NOMO-1 treated with dmso at 0.1 percent for 144 hours (cell line): ENCODE results near the gene PRKN.

Experiments used
- DNase-seq: peaks from one replicate; lab custom pipeline; 2025; ENCODE audit not compliant: unreplicated experiment; lab: John Stamatoyannopoulos, UW

The PRKN gene

DNA sequence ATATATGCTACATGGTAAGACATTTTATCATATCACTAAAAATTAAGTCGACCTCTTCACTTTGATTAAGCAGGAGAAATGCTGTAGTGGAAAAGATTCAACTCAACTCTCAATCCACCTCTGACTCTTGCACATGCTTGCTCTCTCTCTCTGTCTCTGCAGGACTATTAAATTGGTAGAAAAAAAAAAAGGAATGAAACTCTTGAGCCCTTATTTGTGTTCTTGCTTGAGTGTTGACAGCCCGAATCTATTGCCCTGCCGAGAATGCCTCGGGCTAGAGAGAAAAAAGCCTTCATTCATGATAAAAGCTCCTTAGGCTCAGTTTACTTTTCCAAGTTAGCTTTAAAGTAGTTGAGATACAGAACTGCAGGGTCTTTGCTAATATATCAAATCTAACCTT lies 722.2 kb downstream of the PRKN start:
- DNase-seq = no peak

- DNase-seq = no peak
Observed at GRCh38 chr6:161996783-161997182, 730.8 kb downstream of the PRKN start.

DNA sequence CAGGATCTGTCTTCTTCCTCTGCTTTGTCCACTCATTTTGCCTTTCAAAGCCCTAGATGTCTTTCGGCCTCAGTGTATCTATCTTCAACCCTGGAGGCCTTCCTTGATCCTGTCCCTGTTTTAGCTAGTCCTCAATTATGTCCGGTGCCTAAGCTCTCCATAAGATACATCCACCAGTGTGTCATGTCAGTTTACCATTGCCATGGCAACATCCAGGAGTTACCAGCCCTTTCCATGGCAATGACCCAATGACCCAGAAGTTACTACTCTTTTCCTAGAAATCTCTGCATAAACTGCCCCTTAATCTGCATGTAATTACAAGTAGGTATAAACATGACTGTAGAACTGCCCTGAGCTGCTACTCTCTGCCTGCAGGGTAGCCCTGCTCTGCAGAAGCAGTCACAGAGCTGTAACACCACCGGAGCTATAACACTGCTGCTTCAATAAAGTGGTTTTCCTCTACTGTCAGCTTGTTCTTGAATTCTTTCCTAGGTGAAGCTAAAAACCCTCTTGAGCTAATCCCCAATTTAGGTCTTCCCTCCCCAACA lies 741.6 kb downstream of the PRKN start:
- DNase-seq = no peak

DNA sequence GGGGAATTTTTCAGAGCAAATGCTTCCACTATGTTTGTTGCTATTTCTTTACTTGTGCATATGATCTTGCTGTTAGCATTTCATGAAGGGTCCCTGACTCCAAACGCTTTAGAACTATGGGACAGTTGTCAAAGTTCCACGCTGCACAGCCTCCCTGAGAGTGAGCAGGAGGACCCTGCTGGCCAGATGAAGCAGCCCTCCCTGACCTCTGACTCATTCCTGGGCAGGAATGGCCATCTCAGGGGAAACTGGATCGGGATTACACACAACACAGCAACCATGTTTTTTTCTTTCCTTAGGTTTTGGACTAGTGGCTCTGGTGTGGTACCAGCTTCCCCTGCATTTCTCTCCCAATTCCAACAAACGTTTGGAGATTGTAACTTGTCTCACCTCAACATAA lies 742.9 kb downstream of the PRKN start:
- DNase-seq = no peak

- no peak for DNase-seq
Observed at GRCh38 chr6:161976553-161976952, 751.0 kb downstream of the PRKN start.

- DNase-seq = no peak
Observed at GRCh38 chr6:161973064-161973463, 754.5 kb downstream of the PRKN start.

GRCh38 chr6:161971043-161971442 lies 756.5 kb downstream of the PRKN start:
- DNase-seq = no peak

- DNase-seq = no peak
Observed at GRCh38 chr6:161963634-161964234, 763.8 kb downstream of the PRKN start.

GRCh38 chr6:161963181-161963580 lies 764.4 kb downstream of the PRKN start:
- no peak for DNase-seq

- no peak for DNase-seq
Observed at GRCh38 chr6:161961796-161962195, 765.8 kb downstream of the PRKN start.

DNA sequence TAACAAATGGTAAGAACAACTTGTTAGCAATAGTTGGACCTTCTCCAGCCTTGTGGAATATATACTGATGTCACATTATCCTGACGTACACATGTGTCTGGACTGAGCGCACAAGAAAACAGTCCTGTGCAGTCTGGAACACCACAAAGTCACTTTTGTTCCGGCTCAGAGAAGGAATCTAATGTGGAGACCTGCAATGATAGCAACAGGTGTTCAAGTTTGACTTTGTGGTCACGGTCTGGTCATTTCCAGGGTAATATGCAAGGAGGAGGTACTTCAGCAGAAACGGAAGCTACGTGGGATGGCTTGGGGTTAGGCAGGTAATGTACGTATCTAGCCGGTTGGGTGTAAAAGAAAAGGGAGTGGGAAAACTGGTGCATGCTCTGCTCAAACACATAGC lies 766.5 kb downstream of the PRKN start:
- no peak for DNase-seq

DNA sequence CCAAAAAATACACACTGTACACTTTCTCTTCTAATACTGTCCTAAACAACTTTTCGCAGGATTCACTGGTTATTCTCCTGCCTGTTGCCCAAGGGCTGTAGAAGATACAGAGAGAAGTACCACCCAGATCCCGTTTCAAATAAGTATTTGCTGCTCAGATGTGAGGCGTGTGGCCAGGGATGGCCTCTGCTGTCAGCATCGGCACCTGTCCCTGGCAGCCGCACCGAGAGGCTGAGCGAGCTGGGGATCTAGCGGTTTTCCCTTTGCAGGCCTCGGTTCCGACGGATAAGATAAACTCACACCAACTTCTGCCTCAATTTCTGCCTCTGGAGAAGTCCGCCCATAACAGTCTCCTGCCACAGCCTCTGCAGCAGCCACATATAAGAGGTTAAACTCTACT lies 768.5 kb downstream of the PRKN start:
- DNase-seq = no peak

DNA sequence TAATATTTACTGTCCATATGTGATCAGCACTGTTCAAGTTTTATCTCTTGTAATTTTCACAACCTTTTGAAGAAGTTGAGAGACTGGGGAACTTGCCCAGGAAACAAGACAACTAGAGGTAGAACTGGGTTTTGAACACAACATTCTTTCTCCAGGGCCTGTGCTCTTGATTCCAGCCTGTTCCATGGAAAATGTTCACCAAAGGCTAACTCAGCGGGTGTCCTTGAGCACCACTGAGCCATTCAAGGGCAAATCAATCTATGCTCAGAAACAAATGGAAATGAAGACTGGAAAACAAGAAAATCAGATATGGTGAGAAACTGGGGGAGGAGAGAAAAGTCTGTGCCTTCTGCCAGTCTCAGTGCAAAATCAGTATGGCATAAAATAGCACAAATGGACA lies 771.5 kb downstream of the PRKN start:
- no peak for DNase-seq

- no peak for DNase-seq
Observed at GRCh38 chr6:161954699-161955276, 772.8 kb downstream of the PRKN start.

DNA sequence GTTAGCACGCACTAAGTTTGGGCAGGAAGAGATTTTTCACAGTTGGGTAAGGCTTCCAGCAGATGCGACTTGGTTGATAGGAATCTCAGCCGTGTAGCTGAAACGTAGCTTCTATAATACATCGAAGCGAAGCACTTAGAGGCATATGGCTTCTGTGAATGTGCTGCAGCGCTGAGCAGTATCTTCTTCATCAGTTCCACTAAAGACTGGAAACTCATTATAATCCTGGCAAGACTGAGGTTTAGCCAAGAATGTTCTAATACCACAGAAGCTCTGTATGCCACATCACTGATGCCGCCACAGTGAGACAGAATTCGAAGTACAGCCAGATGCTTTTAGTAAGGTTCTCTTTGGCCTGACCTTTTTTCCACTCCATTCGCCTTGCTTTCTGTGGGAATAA lies 773.5 kb downstream of the PRKN start:
- DNase-seq = no peak

DNA sequence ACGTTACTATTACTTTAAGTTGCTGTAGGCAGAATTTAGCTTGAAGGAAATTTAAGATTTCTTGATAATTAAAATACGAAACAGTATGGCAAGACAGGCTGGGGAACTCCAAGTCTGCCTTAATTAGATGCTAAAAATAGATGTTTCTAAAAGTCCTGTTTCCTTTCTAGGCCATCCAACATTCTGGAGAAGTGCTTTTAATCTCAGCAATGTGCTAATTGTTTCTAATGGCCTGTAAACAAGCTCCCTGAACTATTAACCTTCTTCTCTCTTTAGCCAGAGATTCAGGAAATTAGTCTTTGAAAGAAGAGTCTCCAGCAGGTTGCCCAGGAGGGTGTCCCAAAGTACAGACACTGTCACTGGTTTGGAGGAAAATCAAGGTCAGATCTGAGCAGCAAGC lies 776.4 kb downstream of the PRKN start:
- DNase-seq = no peak

GRCh38 chr6:161949531-161949930 lies 778.0 kb downstream of the PRKN start:
- DNase-seq = no peak

DNA sequence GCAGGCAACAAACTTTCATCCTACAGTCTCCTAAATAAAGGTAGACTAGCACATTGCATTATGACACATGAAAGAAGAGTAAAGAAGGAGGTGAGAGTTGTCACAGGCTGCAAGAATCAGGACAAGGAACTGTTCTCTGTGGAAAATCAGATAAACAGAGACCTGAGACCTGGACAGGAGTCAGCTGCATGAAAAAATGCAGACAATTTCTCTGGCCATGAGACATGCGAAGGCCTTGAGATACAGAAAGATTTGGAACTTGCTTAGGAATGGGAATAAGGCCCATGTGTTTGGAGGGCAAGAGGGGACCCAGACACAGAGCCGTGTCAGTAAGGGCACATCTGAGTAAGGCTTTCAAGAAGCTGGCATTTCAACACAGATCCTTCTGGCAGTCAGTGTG lies 779.1 kb downstream of the PRKN start:
- DNase-seq = no peak

DNA sequence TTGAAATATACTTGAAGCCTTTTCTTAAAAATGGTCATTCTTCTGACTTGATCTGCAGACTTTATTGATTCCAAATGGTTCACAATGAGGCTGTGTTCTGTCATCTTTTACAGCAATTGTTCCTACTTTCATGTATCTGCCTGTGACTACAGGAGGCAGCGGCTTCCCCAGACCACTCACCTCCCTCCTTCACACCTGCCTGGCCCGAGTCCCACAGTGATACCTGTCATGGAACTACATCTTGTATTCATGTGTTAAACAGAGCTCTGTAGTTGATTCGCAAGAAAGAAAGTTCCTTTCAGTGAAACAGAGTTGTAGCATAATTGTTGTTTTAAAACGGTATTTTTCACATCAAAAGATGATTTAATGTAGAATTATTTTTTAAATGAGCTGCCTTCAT lies 780.2 kb downstream of the PRKN start:
- DNase-seq = no peak

DNA sequence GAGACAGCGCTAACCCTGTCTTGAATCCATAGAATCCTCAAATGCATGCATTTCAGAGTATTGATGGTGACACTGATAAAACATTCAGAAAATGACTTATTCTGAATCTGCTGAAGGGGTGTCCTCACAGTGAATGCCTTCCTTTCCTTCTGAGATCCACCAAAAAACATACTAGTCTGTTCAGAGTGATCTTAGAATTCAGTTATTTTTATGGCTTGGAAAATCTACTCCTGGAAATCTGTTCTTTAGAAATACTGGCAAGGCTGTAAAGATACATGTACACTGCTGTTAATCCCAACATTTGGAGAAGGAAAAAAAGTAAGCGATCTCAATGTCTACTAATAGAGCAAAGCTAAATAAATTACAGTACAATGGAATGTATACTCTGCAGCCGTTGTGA lies 781.1 kb downstream of the PRKN start:
- DNase-seq = no peak

DNA sequence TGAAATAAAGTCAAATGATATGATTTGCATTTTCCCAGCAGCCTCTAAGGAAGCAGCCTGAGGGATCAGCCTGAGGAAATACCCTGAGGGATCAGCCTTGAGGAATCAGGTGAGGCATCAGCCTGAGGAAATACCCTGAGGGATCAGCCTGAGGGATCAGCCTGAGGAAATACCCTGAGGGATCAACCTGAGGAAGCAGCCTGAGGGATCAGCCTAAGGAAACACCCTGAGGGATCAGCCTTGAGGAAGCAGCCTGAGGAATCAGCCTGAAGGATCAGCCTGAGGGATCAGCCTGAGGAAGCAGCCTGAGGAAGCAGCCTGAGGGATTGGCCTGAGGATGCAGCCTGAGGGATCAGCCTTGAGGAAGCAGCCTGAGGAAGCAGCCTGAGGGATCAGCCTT lies 784.0 kb downstream of the PRKN start:
- no peak for DNase-seq

DNA sequence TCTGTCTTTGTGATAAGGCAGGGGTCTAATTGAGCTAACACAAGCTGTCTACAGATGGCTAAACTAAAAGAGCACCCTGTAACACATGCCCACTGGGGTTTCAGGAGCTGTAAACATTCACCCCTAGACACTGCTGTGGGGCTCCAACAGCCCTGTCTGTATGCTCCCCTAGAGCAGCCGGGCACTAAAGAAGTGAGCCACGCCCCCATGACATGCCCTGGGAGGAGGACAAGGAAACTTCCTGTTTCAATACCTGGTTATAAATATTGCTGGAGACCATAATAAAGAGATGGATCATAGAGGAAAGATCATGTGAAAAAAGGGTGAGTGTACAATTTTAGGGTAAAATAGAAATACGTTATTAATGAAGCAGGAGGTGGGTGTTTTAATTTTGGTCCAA lies 786.0 kb downstream of the PRKN start:
- DNase-seq = no peak

GRCh38 chr6:161940519-161940918 lies 787.0 kb downstream of the PRKN start:
- no peak for DNase-seq
